Endothelial cell of umbilical vein (primary cell): ENCODE measurements around the gene VPS35L. TPM values are rescaled to one million over a fixed set of nuclear protein-coding genes. Genes with fewer than 3 reads are reported as not detected.
A peak's percentile ranks its signal among the peaks of the same experiment; 100 is the strongest.

Experiments
- BruUV-seq: library from RNA; stranded (reverse); fragments of 400-500 nt; replicated peaks from 2 replicates; lab custom pipeline; 2021; lab: Mats Ljungman, UMichigan
- CTCF ChIA-PET: fragments of 300-600, 350-600 bp; sonication (Branson Sonifier 250); formaldehyde crosslinking; loops from one replicate; lab custom pipeline; 2021; ENCODE audit warnings: antibody characterized with exemption, inconsistent platforms; lab: Charles Lee
- POLR2A ChIA-PET: fragments of 300-600, 350-600 bp; sonication (Branson Sonifier 250); formaldehyde crosslinking; loops from one replicate; lab custom pipeline; 2021; ENCODE audit warnings: antibody characterized with exemption, inconsistent platforms; lab: Charles Lee
- DNase-seq: peaks from one replicate; pipeline ENCODE4 v3.0.0-alpha.2; 2011; ENCODE audit warnings: low read depth, low spot score
- FAIRE-seq: peaks from 2 replicates; lab custom pipeline; 2011; peaks lifted over from hg19 to GRCh38; lab: Jason Lieb, UNC
- H2AFZ ChIP-seq: 2 replicates; pipeline ENCODE4 v1.6.0; 2012; ENCODE audit warnings: low read depth, low read length, control low read depth, inconsistent platforms
- H3K27ac ChIP-seq: 2 replicates; pipeline ENCODE4 v1.5.1; 2011; ENCODE audit warnings: low read depth, mild to moderate bottlenecking, control low read depth, low read length, moderate library complexity; ENCODE audit not compliant: insufficient read depth
- H3K27me3 ChIP-seq, 2 experiments: 2 replicates each; pipeline versions ENCODE4 v1.6.0 to v1.6.1; 2011; ENCODE audit warnings: low read length in 2 of 2, mixed read lengths in 1 of 2; ENCODE audit not compliant: control insufficient read depth in 2 of 2, insufficient read depth in 2 of 2
- H3K36me3 ChIP-seq, 2 experiments: 2 replicates in 1 of 2; 3 replicates in 1 of 2; pipeline ENCODE4 v1.5.1; 2011; ENCODE audit warnings: low read length in 2 of 2, mild to moderate bottlenecking in 1 of 2, moderate library complexity in 1 of 2; ENCODE audit not compliant: control insufficient read depth in 2 of 2, insufficient read depth in 2 of 2; ENCODE audit errors: extremely low read depth in 1 of 2
- H3K4me1 ChIP-seq: 3 replicates; pipeline ENCODE4 v1.5.1; 2011; ENCODE audit warnings: mild to moderate bottlenecking, low read length; ENCODE audit not compliant: control insufficient read depth, insufficient read depth; ENCODE audit errors: extremely low read depth
- H3K4me2 ChIP-seq: 2 replicates; pipeline ENCODE4 v1.6.1; 2011; ENCODE audit warnings: low read length, control low read depth, mixed read lengths; ENCODE audit not compliant: insufficient read depth
- H3K4me3 ChIP-seq, 3 experiments: fragments of 200-600 bp in 1 of 3; sonication (generic), shearing (Covaris generic) in 1 of 3; replicated peaks in 1 of 3; 2 replicates each; pipeline ENCODE4 v1.5.1; 2011 to 2016; ENCODE audit warnings: control low read depth in 3 of 3, low read length in 3 of 3, mild to moderate bottlenecking in 2 of 3, inconsistent platforms in 1 of 3, low read depth in 1 of 3, moderate library complexity in 1 of 3; ENCODE audit not compliant: insufficient read depth in 1 of 3
- H3K79me2 ChIP-seq: 2 replicates; pipeline ENCODE4 v1.6.0; 2012; ENCODE audit warnings: low read length, inconsistent platforms; ENCODE audit not compliant: control insufficient read depth, insufficient read depth
- H3K9ac ChIP-seq: replicated peaks from 2 replicates; pipeline ENCODE3; 2011; ENCODE audit warnings: low read length, control low read depth; ENCODE audit not compliant: insufficient read depth; ENCODE audit errors: extremely low read depth
- H3K9me1 ChIP-seq: replicated peaks from 3 replicates; pipeline ENCODE4 v1.6.0; 2011; ENCODE audit warnings: mild to moderate bottlenecking, low read length; ENCODE audit not compliant: control insufficient read depth, insufficient read depth; ENCODE audit errors: extremely low read depth
- H3K9me3 ChIP-seq: replicated peaks from 2 replicates; pipeline ENCODE4 v1.5.1; 2012; ENCODE audit warnings: low read length, inconsistent platforms; ENCODE audit not compliant: control insufficient read depth, insufficient read depth
- H4K20me1 ChIP-seq: replicated peaks from 2 replicates; pipeline ENCODE3; 2011; ENCODE audit warnings: mild to moderate bottlenecking, low read length; ENCODE audit not compliant: control insufficient read depth, insufficient read depth; ENCODE audit errors: extremely low read depth
- EZH2 ChIP-seq: IDR thresholded peaks from 2 replicates; pipeline ENCODE4 v1.6.1; 2012; ENCODE audit warnings: borderline replicate concordance, low read depth, mild to moderate bottlenecking, moderate library complexity, low read length, inconsistent platforms; ENCODE audit not compliant: severe bottlenecking
- FOS ChIP-seq: IDR thresholded peaks from 2 replicates; pipeline ENCODE4 v1.6.1; 2011; ENCODE audit warnings: mild to moderate bottlenecking, low read length, moderate library complexity, borderline replicate concordance; ENCODE audit not compliant: insufficient read depth
- GATA2 ChIP-seq: IDR thresholded peaks from 2 replicates; pipeline ENCODE4 v1.7.0; 2011; ENCODE audit warnings: low read depth, mild to moderate bottlenecking, moderate library complexity, mixed read lengths, low read length; ENCODE audit not compliant: insufficient read length, insufficient read depth
- JUN ChIP-seq: IDR thresholded peaks from 2 replicates; pipeline ENCODE4 v1.6.1; 2011; ENCODE audit warnings: borderline replicate concordance, low read depth; ENCODE audit not compliant: insufficient read length, insufficient read depth
- MAX ChIP-seq: IDR thresholded peaks from 2 replicates; pipeline ENCODE4 v1.6.1; 2011; ENCODE audit not compliant: insufficient read depth, insufficient read length
- MYC ChIP-seq: IDR thresholded peaks from one replicate; pipeline ENCODE4 v1.6.1; 2011; ENCODE audit warnings: mild to moderate bottlenecking, low read depth, low read length
- POLR2A ChIP-seq: IDR thresholded peaks from 2 replicates; pipeline ENCODE4 v1.6.1; 2012; ENCODE audit warnings: low read depth, mild to moderate bottlenecking, control low read depth, low read length
- POLR2AphosphoS5 ChIP-seq: IDR thresholded peaks from 2 replicates; pipeline ENCODE4 v1.6.1; 2012; ENCODE audit warnings: low read depth, mild to moderate bottlenecking, control low read depth, low read length, moderate library complexity; ENCODE audit not compliant: insufficient read depth
- dilution Hi-C: fragments of 300-500 bp; cut with MboI; formaldehyde crosslinking; loops from one replicate; pipeline ENCODE4 v1.15.0; 2019; ENCODE audit warnings: low sequenced_read_pairs; ENCODE audit not compliant: extremely low pct_ligation_motif_present
- intact Hi-C: fragments of 100-400 bp; cut with micrococcal nuclease; formaldehyde crosslinking; loops from one replicate; pipeline ENCODE4 v1.10.0; 2022
- polyA plus RNA-seq, 4 experiments: library from polyadenylated mRNA; depleted of rRNA in 3 of 4; stranded (reverse) in 3 of 4; unstranded in 1 of 4; fragments of >200 nt; gene quantifications; 2 replicates each; pipeline versions ENCODE4 v1.2.1 to v1.2.3, GENCODE V29; 2011 to 2012; ENCODE audit warnings: missing spikeins in 1 of 4
- total RNA-seq: library from RNA; stranded (reverse); gene quantifications from 2 replicates; pipeline ENCODE4 v1.2.3, GENCODE V29; 2021
- TF ChIP-seq, protein P1 (sequence below), 2 donors: IDR thresholded peaks; 1 replicate in 1 of 2; 2 replicates in 1 of 2; pipeline ENCODE4 v1.5.1; 2011; ENCODE audit warnings: low read length in 2 of 2, mild to moderate bottlenecking in 2 of 2, moderate library complexity in 2 of 2, control low read depth in 1 of 2, inconsistent platforms in 1 of 2, low read depth in 1 of 2; ENCODE audit not compliant: insufficient read depth in 1 of 2; ENCODE audit errors: extremely low read depth in 1 of 2

VPS35L gene
- total and polyA plus RNA-seq, 2 donors (not counting 3 experiments of a cell fraction or from before 2014, with no cell fraction given) = 49.1 to 91.1 TPM

DNA sequence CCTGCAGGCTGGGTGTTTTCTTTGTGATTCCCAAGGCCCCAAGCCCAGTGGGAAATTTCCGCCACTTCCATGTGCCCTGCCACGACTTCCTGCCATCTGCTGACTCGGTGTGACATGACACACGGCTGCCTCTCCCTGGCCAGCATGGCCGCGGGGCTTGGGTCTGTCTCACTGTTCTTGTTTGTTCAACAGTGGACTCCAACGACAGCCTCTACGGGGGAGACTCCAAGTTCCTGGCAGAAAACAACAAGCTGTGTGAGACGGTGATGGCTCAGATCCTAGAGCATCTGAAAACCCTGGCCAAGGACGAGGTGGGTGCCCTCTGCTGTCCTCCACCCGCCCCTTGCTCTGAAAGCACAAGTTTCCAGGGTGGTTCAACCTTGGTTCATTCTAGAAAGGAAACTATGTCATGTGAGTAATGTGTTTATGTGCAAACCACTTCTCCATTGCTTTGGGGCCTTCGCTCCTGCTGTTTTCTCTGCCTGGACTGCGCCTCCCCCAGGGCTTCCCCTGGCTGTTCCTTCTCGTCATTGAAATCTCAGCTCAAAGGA lies 135.7 kb downstream of the VPS35L start:
- BruUV-seq = no TSS peak
- ChIA-PET POLR2A (no interaction called here), CTCF (interaction anchor here (1.4 kb wide), 1 partner anchor 196 kb away, joined by 3 read pairs; no protein-coding TSS in a partner anchor)
- Histone ChIP-seq H3K4me1 (peaks cover 3% of the 10 kb centered on the region), H3K4me2 (no peak overlapping the region), H3K27ac (no peak overlapping the region), H3K9me3 (no peaks in the 10 kb centered on the region), H3K27me3 (no peaks in the 10 kb centered on the region), H3K4me3 (no peak overlapping the region), H3K79me2 (no peaks in the 10 kb centered on the region), H2AFZ (no peak overlapping the region), H3K9ac (no peak overlapping the region), H3K9me1 (no peaks in the 10 kb centered on the region), H3K36me3 (peaks cover 4 to 8% of the 10 kb centered on the region in 2 experiments), H4K20me1 (no peaks in the 10 kb centered on the region)
- dilution Hi-C loops = no loop called here
- peak; percentile 25 for DNase-seq
- no peak for FAIRE-seq
- intact Hi-C loops = loop anchor here (10.0 kb wide), 1 partner anchor 86 kb away; no protein-coding TSS in a partner anchor
- TF ChIP-seq, protein P1, sequence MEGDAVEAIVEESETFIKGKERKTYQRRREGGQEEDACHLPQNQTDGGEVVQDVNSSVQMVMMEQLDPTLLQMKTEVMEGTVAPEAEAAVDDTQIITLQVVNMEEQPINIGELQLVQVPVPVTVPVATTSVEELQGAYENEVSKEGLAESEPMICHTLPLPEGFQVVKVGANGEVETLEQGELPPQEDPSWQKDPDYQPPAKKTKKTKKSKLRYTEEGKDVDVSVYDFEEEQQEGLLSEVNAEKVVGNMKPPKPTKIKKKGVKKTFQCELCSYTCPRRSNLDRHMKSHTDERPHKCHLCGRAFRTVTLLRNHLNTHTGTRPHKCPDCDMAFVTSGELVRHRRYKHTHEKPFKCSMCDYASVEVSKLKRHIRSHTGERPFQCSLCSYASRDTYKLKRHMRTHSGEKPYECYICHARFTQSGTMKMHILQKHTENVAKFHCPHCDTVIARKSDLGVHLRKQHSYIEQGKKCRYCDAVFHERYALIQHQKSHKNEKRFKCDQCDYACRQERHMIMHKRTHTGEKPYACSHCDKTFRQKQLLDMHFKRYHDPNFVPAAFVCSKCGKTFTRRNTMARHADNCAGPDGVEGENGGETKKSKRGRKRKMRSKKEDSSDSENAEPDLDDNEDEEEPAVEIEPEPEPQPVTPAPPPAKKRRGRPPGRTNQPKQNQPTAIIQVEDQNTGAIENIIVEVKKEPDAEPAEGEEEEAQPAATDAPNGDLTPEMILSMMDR (IDR thresholded peaks at IDR 0.05; ENCODE audit: extremely low read depth in 1 of 2, insufficient read depth in 1 of 2, low read depth in 1 of 2, low read length in 2 of 2) = no peak
- TF ChIP-seq JUN = no peak
- no peak for TF ChIP-seq MYC
- no peak for TF ChIP-seq POLR2AphosphoS5
- no peak for TF ChIP-seq MAX
- no peak for TF ChIP-seq GATA2
- no peak for TF ChIP-seq POLR2A
- TF ChIP-seq EZH2 = no peak
- no peak for TF ChIP-seq FOS
